ENCODE data around the gene EDIL3. TPM values are rescaled to one million over a fixed set of nuclear protein-coding genes. Genes with fewer than 3 reads are reported as not detected.

The EDIL3 gene
- total and polyA plus RNA-seq, 10 of the 15 experiments (the other 5 are each of a cell fraction or from before 2014, with no cell fraction given) = 0.01 to 0.62 (median 0.20) TPM

- no peak for TF ChIP-seq ZNF217 (IDR thresholded peaks at IDR 0.05)
- TF ChIP-seq ZSCAN29 (IDR thresholded peaks at IDR 0.05) = no peak
- no peak for TF ChIP-seq RCOR1 (conservative IDR thresholded peaks at IDR 0.05; ENCODE audit: low read depth, low read length)
- no peak for TF ChIP-seq NBN (IDR thresholded peaks at IDR 0.05)
- TF ChIP-seq BRCA1 (IDR thresholded peaks at IDR 0.05; ENCODE audit: low read depth, low read length) = no peak
- TF ChIP-seq RELA (IDR thresholded peaks at IDR 0.05; ENCODE audit: borderline replicate concordance, partially characterized antibody) = no peak
- no peak for TF ChIP-seq CREM (IDR thresholded peaks at IDR 0.05; ENCODE audit: low read depth)
- no peak for TF ChIP-seq RUNX3 (IDR thresholded peaks at IDR 0.05; ENCODE audit: low read length)
- no peak for TF ChIP-seq HSF1 (IDR thresholded peaks at IDR 0.05; ENCODE audit: low read depth, low read length)
These were observed 142.4 kb downstream of the EDIL3 start (continued) for GRCh38 chr5:84242286-84242685.

GRCh38 chr5:84239494-84239893, 145.2 kb downstream of the EDIL3 start:
- CTCF ChIA-PET = interaction anchor here (1.0 kb wide), 1 partner anchor 15 kb away, joined by 3 read pairs; no protein-coding TSS in a partner anchor
- in situ Hi-C loops (cut with MboI) (no loop called here), intact Hi-C loops (cut with micrococcal nuclease; ENCODE audit: unreplicated experiment) (no loop called here)

More at GRCh38 chr5:84239494-84239893, 145.2 kb downstream of the EDIL3 start:
- no TSS peak for BruUV-seq (replicated peaks)
- FAIRE-seq (no peak), ATAC-seq (no peak), DNase-seq (ENCODE audit: low read depth, low spot score) (no peak)
- ChIA-PET POLR2A (no interaction called here), RAD21 (ENCODE audit: unreplicated experiment) (no interaction called here), SMC1A (ENCODE audit: uncharacterized antibody, unreplicated experiment) (interaction anchor here (0.6 to 1.5 kb wide), 4 partner anchors 15 to 29 kb away, joined by 3 to 4 read pairs (median 4); no protein-coding TSS in a partner anchor)
- no peaks in the 10 kb centered on the region for H3K79me2 ChIP-seq (ENCODE audit: control insufficient read depth, insufficient read depth, low read length)
- no peak overlapping the region for H3K4me3 ChIP-seq
- no peaks in the 10 kb centered on the region for H3K4me1 ChIP-seq (ENCODE audit: control insufficient read depth, insufficient read depth, low read length)
- H3K9me3 ChIP-seq (replicated peaks; ENCODE audit: control insufficient read depth, insufficient read depth, low read length) = no peaks in the 10 kb centered on the region
- H3K9ac ChIP-seq (ENCODE audit: control insufficient read depth, insufficient read depth, low read length) = no peak overlapping the region
- no peaks in the 10 kb centered on the region for H4K20me1 ChIP-seq (ENCODE audit: control insufficient read depth, insufficient read depth)
- 46% methylated on average over 2 of the region's 2 CpGs for WGBS (ENCODE audit: insufficient coverage, insufficient replicate concordance, low lambda C conversion rate, missing lambda C conversion rate)
- no peak overlapping the region for H3K27ac ChIP-seq (ENCODE audit: control insufficient read depth, insufficient read depth)
- no peak overlapping the region for H3K4me2 ChIP-seq (ENCODE audit: control insufficient read depth, insufficient read depth)
- H3K36me3 ChIP-seq (ENCODE audit: control insufficient read depth in 2 of 2, insufficient read depth in 2 of 2, low read length in 1 of 2) = no peaks in the 10 kb centered on the region
- H3K27me3 ChIP-seq (replicated peaks in 1 of 2; ENCODE audit: control insufficient read depth in 2 of 2, insufficient read depth in 2 of 2, low read length in 1 of 2) = no peaks in the 10 kb centered on the region
- TF ChIP-seq NFIC (IDR thresholded peaks at IDR 0.05; ENCODE audit: low read depth, low read length) (no peak), SREBF1 (IDR thresholded peaks at IDR 0.05; ENCODE audit: low read length) (no peak), RAD21 (IDR thresholded peaks at IDR 0.05; ENCODE audit: insufficient read depth, low read depth, low read length) (no peak), SKIL (IDR thresholded peaks at IDR 0.05; ENCODE audit: low read depth, poor library complexity, severe bottlenecking) (no peak), RELB (IDR thresholded peaks at IDR 0.05; ENCODE audit: low read depth) (no peak)
- no peak overlapping the region for H2AFZ ChIP-seq (ENCODE audit: control insufficient read depth, low read depth, low read length)
